Ascending aorta (tissue), 2 donors: ENCODE results near the gene TMPRSS9. TPM values are rescaled to one million over a fixed set of nuclear protein-coding genes. Genes with fewer than 3 reads are reported as not detected.

Source experiments
- DNase-seq, 2 donors: peaks; one replicate each; pipeline ENCODE4 v3.0.0-alpha.2; 2019; ENCODE audit warnings: low spot score in 2 of 2
- H3K27ac ChIP-seq, 2 donors: fragments of 200-600 bp; sonication (generic); one replicate each; pipeline ENCODE4 v1.5.1; 2016 to 2017; ENCODE audit warnings: mild to moderate bottlenecking in 1 of 2
- H3K27me3 ChIP-seq: fragments of 200-600 bp; sonication (generic); one replicate; pipeline ENCODE4 v1.5.1; 2017
- H3K36me3 ChIP-seq, 2 donors: fragments of 200-600 bp; sonication (generic); one replicate each; pipeline ENCODE4 v1.5.1; 2016
- H3K4me1 ChIP-seq, 2 donors: fragments of 200-600 bp; sonication (generic); one replicate each; pipeline ENCODE4 v1.5.1; 2016 to 2017; ENCODE audit warnings: mild to moderate bottlenecking in 1 of 2
- H3K4me3 ChIP-seq, 2 donors: fragments of 200-600 bp; sonication (generic); one replicate each; pipeline ENCODE4 v1.5.1; 2016 to 2017; ENCODE audit warnings: mild to moderate bottlenecking in 1 of 2
- H3K9me3 ChIP-seq, 2 donors: fragments of 200-600 bp; sonication (generic); one replicate each; pipeline ENCODE4 v1.5.1; 2016
- intact Hi-C: fragments of 100-400 bp; cut with DNase I; formaldehyde crosslinking; loops from one replicate; pipeline ENCODE4 v1.15.1; 2023
- total RNA-seq: library from RNA; depleted of rRNA; stranded (reverse); fragments of >200 nt; gene quantifications from one replicate; pipeline ENCODE4 v1.1.0, GENCODE V29; 2016
- TF ChIP-seq, protein P1 (sequence below), 3 experiments: fragments of 200-600 bp in 2 of 3; fragments of 450-650 bp in 1 of 3; sonication (generic) in 2 of 3; IDR thresholded peaks; one replicate each; pipeline ENCODE4 v1.5.1; 2016 to 2019; ENCODE audit warnings: antibody characterized with exemption in 3 of 3, mild to moderate bottlenecking in 1 of 3, moderate library complexity in 1 of 3

Gene TMPRSS9
- not detected for total RNA-seq

DNA sequence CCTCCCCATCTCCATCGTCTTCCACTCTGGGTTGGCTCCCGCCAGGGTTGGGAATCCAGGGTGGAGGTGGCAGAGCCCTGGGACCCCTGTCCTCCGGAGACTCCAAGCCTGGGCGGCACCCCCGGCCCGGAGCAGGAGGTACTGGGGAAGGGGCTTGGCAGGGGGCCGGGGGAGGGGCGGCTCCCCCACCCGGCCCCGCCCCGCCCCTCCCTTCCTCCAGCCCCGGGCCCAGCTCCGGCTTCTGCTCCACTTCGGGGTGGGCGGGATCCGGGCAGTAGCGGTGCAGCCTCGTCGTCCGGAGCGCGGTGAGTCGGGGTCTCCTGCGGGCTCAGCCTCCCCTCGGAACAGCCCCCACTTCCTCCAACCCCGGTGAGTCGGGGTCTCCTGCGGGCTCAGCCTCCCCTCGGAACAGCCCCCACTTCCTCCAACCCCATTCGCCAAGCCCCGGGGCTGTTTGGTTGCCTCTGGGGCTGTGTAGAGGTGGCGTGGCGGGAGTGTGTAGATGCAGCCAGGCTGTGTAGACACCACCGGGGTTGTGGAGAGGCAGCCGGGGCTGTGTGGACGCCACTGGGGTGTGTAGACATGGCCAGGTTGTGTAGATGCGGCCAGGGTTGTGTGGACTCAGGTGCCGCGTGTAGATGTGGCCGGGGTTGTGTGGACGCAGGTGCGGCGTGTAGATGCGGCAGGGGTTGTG, at the start of gene TMPRSS9:
Gene TMPRSS9, plus strand, starts transcription at position 274 of the 694 bp plus-strand sequence. CDS start 29,521 bp downstream, outside the sequence.
- Histone ChIP-seq H3K27ac (no peak within 1 kb of the TSS), H3K4me1 (no peaks in the 10 kb centered on the region), H3K4me3 (no peak within 1 kb of the TSS), H3K27me3 (peaks cover 16% of the 10 kb centered on the region), H3K36me3 (no peaks in the 10 kb centered on the region), H3K9me3 (no peaks in the 10 kb centered on the region)
- intact Hi-C loops, result no loop called here
- TF ChIP-seq, protein P1, sequence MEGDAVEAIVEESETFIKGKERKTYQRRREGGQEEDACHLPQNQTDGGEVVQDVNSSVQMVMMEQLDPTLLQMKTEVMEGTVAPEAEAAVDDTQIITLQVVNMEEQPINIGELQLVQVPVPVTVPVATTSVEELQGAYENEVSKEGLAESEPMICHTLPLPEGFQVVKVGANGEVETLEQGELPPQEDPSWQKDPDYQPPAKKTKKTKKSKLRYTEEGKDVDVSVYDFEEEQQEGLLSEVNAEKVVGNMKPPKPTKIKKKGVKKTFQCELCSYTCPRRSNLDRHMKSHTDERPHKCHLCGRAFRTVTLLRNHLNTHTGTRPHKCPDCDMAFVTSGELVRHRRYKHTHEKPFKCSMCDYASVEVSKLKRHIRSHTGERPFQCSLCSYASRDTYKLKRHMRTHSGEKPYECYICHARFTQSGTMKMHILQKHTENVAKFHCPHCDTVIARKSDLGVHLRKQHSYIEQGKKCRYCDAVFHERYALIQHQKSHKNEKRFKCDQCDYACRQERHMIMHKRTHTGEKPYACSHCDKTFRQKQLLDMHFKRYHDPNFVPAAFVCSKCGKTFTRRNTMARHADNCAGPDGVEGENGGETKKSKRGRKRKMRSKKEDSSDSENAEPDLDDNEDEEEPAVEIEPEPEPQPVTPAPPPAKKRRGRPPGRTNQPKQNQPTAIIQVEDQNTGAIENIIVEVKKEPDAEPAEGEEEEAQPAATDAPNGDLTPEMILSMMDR (IDR thresholded peaks at IDR 0.05), result no peak
- DNase-seq, result no peak

GRCh38 chr19:2311093-2311492, 49.0 kb upstream of the TMPRSS9 start:
- Histone ChIP-seq H3K27me3 (peaks cover 22% of the 10 kb centered on the region), H3K4me3 (no peak overlapping the region), H3K9me3 (peaks cover 7 to 9% of the 10 kb centered on the region in 2 donors), H3K36me3 (no peaks in the 10 kb centered on the region), H3K4me1 (no peaks in the 10 kb centered on the region), H3K27ac (no peak overlapping the region)
- TF ChIP-seq, protein P1 (IDR thresholded peaks at IDR 0.05), result no peak
- DNase-seq, result no peak
- intact Hi-C loops, result no loop called here

- Histone ChIP-seq H3K27me3 (peaks cover 5% of the 10 kb centered on the region), H3K27ac (no peak overlapping the region), H3K4me1 (no peaks in the 10 kb centered on the region), H3K36me3 (no peaks in the 10 kb centered on the region), H3K9me3 (peaks cover 7 to 9% of the 10 kb centered on the region in 2 donors), H3K4me3 (no peak overlapping the region)
- TF ChIP-seq, protein P1 (IDR thresholded peaks at IDR 0.05), result no peak
- no peak for DNase-seq
- intact Hi-C loops, result no loop called here
Observed at GRCh38 chr19:2312820-2313501, 47.1 kb upstream of the TMPRSS9 start.

DNA sequence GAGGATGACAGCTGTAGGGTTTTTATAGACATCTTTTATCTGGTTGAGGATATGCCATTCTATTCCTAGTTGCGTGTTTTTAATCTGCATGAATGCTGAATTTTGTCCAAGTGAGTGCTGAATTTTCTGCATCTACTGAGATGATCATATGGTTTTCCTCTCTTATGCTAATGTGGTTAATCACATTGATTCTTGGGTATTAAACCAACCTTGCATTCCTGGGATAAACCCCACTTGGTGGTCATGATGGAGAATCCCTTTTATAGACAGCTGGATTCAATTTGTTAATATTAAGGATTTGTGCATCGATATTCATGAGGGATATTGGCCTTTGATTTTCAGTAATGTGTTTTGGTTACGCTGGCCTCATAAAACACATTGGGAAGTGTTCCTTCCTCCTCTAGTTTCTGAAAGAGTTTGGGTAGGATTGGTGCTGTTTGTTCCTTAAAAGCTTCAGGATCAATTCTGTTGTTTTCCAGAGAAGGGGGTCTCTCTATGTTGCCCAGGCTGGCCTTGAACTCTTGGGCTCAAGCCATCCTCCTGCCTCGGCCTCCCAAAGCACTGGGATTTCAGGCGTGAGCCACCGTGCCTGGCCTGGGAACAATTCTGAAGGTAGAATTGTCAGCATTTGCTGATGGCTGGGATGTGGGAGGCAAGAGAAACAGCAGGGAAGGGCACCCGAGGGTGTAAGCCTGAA, 44.8 kb upstream of the TMPRSS9 start:
- Histone ChIP-seq H3K4me3 (no peak overlapping the region), H3K27me3 (no peaks in the 10 kb centered on the region), H3K27ac (no peak overlapping the region), H3K9me3 (peaks cover 7 to 9% of the 10 kb centered on the region in 2 donors), H3K4me1 (no peaks in the 10 kb centered on the region), H3K36me3 (no peaks in the 10 kb centered on the region)
- TF ChIP-seq, protein P1 (IDR thresholded peaks at IDR 0.05), result no peak
- no peak for DNase-seq
- intact Hi-C loops, result no loop called here

DNA sequence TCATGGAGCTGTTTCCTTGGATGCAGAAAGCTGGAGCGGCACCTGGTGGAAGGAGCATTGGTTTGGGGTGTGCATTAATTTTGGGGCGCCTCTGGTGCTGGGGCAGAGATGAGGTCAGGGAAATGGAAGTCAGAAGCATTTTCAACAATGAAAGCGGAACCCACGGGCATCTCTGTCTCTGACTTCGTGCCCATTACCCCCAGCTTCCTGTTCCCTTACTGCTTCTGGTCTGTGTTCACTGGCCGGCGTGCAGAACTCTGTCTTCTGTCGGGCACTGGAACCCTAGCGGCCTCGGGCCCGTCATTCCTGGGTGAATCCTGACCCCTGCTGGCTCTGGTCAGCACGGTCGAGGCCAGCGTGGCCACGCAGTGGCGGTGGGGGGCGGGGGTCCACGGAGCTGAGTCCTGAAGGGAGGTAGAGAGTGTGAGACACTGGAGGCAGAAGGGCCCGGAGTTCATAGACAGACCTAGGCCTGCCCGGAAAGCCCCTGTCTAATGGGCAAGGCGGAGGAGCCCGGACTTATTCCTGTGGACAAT, 44.2 kb upstream of the TMPRSS9 start:
- Histone ChIP-seq H3K27me3 (no peaks in the 10 kb centered on the region), H3K4me1 (no peaks in the 10 kb centered on the region), H3K9me3 (peaks cover 7 to 9% of the 10 kb centered on the region in 2 donors), H3K36me3 (no peaks in the 10 kb centered on the region), H3K4me3 (no peak overlapping the region), H3K27ac (no peak overlapping the region)
- TF ChIP-seq, protein P1 (IDR thresholded peaks at IDR 0.05), result peak; percentile 23 to 54 (median 49)
- DNase-seq, result peak; percentile 50 to 80
- intact Hi-C loops, result no loop called here
